NT2/D1 (cell line): ENCODE results near the gene ABCA2.

Experiments
- SUZ12 ChIP-seq: IDR thresholded peaks from 2 replicates; pipeline ENCODE4 v1.6.1; 2011; ENCODE audit not compliant: insufficient read length, insufficient read depth; ENCODE audit errors: extremely low read depth
- YY1 ChIP-seq: IDR thresholded peaks from 2 replicates; pipeline ENCODE4 v1.6.1; 2011; ENCODE audit not compliant: insufficient read length, insufficient read depth
- ZNF274 ChIP-seq: IDR thresholded peaks from 2 replicates; pipeline ENCODE4 v1.6.1; 2011; ENCODE audit warnings: mild to moderate bottlenecking, low read depth, low read length

- TF ChIP-seq YY1 (no peak), ZNF274 (no peak), SUZ12 (no peak)
These were observed 46.7 kb upstream of the ABCA2 start for GRCh38 chr9:137074657-137075274.
